HFF-Myc (cell line): ENCODE data around the gene PRR22.

Experiments
- DNase-seq: peaks from one replicate; pipeline ENCODE4 v3.0.0-alpha.2; 2011; ENCODE audit warnings: low read depth; ENCODE audit errors: extremely low read depth
- H3K4me3 ChIP-seq: replicated peaks from 2 replicates; pipeline ENCODE4 v1.5.1; 2011; ENCODE audit warnings: low read depth, mild to moderate bottlenecking, control low read depth, low read length
- CTCF ChIP-seq: IDR thresholded peaks from 2 replicates; pipeline ENCODE4 v1.5.1; 2012; ENCODE audit warnings: mild to moderate bottlenecking, low read depth, low read length, control low read depth; ENCODE audit errors: missing control alignments

Gene PRR22

GRCh38 chr19:5773276-5773675 is 11.3 kb downstream of the PRR22 start:
- TF ChIP-seq CTCF = no peak
- H3K4me3 ChIP-seq = no peak overlapping the region
- DNase-seq = no peak

- TF ChIP-seq CTCF = no peak
- no peak for DNase-seq
- no peak overlapping the region for H3K4me3 ChIP-seq
Observed at GRCh38 chr19:5772416-5772815, 12.1 kb downstream of the PRR22 start.

GRCh38 chr19:5767949-5768348 is 16.6 kb downstream of the PRR22 start:
- TF ChIP-seq CTCF = no peak
- DNase-seq = no peak
- H3K4me3 ChIP-seq = no peak overlapping the region

GRCh38 chr19:5765220-5765619 is 19.3 kb downstream of the PRR22 start:
- TF ChIP-seq CTCF = no peak
- no peak for DNase-seq
- H3K4me3 ChIP-seq = no peak overlapping the region

GRCh38 chr19:5762608-5763217 is 21.8 kb downstream of the PRR22 start:
- no peak for TF ChIP-seq CTCF
- no peak overlapping the region for H3K4me3 ChIP-seq
- no peak for DNase-seq

GRCh38 chr19:5753743-5754142 is 30.8 kb downstream of the PRR22 start:
- no peak for TF ChIP-seq CTCF
- H3K4me3 ChIP-seq = no peak overlapping the region
- no peak for DNase-seq

- no peak for DNase-seq
- TF ChIP-seq CTCF = no peak
- H3K4me3 ChIP-seq = no peak overlapping the region
Observed at GRCh38 chr19:5751709-5752108, 32.8 kb downstream of the PRR22 start.
